Stimulated activated CD8-positive, alpha-beta memory T cell treated with anti-CD3 and anti-CD28 coated beads, Interleukin-12 subunit alpha, Interleukin-12 subunit beta, amount 100 ng/mL, for 1 hour (primary cell): ENCODE measurements around the gene SIGLECL1.

Experiments used
- DNase-seq: peaks from one replicate; pipeline ENCODE4 v3.0.0-alpha.2; 2020; ENCODE audit warnings: low read depth

Gene SIGLECL1

DNA sequence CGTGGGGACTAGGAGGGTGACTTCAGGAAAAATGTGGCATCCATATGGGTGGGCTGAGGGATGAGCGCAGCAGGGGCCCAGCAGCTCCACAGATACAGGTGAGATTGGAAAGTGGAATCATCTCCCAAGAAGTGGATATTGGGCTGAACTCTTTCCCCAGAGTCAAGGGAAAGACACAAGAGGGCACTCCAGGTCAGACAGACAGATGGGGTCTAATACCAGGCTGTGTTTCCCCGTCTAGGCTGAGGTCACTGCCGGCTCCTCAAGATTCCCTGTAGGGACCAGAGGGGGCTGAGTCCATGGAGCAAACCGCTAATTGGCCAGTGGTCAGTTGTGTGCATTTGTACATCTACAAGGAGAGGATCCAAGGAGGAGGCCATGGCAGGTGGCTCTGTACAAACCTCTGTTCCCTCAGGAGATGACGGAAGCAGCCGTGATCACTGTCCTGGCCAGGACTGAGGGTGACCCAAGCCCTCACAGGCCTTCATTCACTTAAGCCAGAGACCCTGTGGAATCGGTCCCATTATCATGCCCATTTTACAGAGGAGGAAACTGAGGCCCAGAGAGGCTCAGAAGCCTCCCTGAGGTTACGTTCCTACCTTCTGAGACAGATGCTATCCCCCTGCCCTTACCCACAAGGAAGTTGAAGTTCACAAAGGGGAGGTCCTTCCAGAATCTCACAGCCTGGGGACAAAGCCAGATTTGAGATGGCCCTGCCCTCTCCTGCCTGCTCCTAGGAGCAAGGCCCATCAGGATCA, 45.6 kb downstream of the SIGLECL1 start:
- DNase-seq, result no peak

DNA sequence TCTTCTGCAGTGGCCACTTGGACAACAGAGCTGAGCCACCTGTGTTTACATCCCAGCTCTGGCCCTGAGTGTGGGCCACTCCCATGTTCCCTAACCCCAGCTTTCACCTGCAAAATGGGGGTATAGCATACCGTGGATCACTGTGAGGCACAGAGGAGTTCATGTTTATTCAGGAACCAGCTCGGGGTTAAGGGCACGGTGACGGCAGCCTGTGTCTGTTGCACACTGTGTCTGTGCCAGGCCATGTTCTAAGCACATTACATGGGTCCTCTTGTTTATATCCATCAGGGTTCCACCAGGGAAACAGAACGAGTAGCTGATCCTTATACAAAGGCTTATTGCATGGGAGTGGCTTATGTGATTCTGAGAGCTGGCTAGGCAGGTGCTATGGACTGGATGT, 46.5 kb downstream of the SIGLECL1 start:
- no peak for DNase-seq

DNA sequence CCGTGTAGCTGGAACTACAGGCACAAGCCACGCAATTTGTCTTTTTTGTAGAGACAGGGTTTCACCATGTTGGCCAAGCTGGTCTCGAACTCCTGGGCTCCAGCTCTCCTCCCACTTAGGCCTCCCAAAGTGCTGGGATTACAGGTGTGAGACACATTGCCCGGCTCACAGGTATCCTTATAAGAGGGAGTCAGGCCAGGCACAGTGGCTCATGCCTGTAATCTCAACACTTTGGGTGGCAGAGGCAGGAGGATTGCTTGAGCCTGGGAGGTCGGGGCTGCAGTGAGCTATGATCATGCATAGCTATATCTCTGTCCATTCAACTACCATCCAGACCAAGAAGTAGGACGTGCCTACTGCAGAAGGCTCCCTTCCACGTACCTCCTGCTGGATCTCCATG, 50.4 kb downstream of the SIGLECL1 start:
- DNase-seq, result no peak

- DNase-seq, result no peak
Observed at GRCh38 chr19:51305479-51305878, 54.6 kb downstream of the SIGLECL1 start.

DNA sequence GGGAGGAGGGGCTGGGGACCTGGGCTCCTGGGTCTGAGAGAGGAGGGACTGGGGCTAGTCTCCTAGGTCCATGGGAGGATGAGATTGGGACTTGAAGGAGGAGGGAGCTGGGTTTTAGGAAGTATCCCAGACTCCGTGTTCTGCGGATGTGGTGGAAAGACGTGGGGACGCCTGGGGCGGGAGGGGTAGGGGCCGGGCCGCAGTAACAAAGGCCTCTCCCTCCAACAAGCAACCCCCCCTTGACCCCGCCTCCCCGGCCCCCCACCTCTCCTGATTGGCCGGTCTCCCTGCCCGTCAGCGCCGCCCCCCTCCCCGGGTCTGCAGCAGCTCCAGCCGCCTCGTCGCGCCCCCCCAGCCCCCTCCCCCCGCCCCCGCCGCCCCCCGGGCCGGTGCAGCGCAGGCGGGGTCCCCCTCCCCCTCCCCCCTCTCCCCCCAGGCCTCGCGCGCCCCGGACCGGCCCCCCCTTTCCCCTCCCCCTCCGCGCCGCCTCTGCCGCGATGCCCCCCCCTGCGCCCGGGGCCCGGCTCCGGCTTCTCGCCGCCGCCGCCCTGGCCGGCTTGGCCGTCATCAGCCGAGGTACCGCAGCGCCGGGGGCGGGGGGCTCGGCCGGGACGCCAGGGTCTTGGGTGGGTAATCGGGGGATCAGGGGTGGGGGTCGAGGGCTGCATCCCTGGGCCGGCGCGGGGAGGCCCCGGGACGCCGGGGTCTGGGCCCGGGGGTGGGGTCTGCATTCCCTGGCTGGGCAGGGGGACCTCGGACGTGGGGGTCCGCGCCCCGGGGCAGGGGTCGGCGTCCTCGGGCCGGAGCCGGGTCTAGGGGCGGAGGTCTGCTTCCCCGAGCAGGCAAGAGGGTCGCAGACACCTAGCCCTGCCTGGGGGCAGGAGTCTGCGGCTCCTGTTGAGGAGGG, 60.7 kb downstream of the SIGLECL1 start, which contains the start of gene IGLON5:
IGLON5 (plus strand) TSS at position 294 of the 907 bp plus-strand sequence; CDS start at position 498, 204 bp downstream.
- DNase-seq, result no peak

- no peak for DNase-seq
Observed at GRCh38 chr19:51316688-51317087, 65.8 kb downstream of the SIGLECL1 start.

DNA sequence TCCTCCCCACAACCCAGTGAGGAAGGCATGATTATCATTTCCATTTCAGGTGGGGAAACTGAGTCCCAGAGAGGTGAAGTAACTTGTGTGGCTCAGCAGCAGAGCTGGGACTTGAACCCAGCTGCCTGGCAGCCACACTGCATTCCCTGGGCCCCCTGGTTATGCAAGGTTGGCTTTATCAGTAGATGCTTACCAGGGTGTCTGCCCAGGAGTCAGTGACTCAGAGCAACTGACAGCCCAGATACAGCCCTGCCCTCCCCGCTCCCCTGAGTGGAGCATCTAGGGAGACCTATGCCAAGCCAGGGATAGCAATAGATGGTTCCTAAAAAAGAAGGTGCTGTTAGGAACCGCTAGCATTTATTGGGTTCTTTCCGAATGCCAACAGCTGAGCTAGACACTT, 66.5 kb downstream of the SIGLECL1 start:
- no peak for DNase-seq

DNA sequence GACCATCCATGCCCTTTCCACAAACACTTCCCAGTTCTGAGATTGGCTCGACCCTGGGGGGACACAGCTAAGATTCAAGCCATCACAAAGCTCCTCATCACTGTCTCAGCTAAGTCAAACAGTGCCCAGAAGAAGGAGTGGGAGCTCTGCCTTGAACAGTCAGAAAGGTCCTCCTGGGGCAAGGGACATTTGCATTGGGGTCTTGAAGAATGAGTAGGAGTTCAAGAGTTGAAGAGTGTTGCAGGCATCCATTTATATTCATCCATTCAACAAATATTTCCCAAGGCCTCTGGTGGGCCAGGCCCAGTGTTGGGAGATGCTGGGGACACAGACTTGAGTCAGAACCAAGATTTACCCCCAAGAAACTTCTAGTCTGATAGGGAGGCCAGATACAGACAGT, 67.1 kb downstream of the SIGLECL1 start:
- no peak for DNase-seq
